Measurements from ENCODE around the gene NFIB.

DNA sequence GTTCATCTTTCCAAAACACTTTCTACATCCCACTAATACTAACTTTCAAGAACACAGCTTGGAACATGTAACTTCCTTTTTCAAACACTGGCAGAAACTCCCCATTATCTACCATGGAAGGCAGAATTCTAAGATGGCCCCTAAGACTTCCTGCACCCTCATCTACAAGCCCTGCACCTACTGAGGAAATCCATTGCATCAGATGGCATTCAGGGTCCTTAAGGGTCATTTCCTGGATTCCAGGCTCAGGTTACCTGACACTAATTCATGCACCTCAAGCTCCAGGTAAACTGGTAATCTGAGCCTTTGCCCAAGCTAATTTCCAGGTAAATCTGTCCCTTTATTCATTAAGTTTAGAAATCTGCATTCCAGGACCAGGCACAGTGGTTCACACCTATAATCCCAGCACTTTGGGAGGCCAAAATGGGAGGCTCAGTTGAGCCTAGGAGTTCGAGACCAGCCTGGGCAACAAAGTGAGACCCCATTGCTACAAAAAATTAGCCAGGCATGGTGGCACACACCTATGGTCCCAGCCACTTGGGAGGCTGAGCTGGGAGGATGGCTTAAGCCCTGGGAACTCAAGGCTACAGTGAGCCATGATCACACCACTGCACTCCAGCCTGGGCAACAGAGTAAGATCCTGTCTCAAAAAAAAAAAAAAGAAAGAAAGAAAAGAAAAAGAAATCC, 91.6 kb downstream of the NFIB start:
- TF ChIP-seq, protein P1, sequence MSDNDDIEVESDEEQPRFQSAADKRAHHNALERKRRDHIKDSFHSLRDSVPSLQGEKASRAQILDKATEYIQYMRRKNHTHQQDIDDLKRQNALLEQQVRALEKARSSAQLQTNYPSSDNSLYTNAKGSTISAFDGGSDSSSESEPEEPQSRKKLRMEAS (IDR thresholded peaks at IDR 0.05; ENCODE audit: insufficient read depth, insufficient read length): no peak
- TF ChIP-seq EZH2 (IDR thresholded peaks at IDR 0.05; ENCODE audit: borderline replicate concordance, low read depth, low read length, severe bottlenecking) (no peak), CTCF (IDR thresholded peaks at IDR 0.05; ENCODE audit: extremely low read depth in 1 of 2, insufficient read depth in 1 of 2, low read depth in 1 of 2, low read length in 2 of 2) (no peak), POLR2AphosphoS5 (IDR thresholded peaks at IDR 0.05; ENCODE audit: insufficient read depth, low read depth, low read length) (no peak), POLR2A (IDR thresholded peaks at IDR 0.05; ENCODE audit: low read depth, low read length) (no peak), GATA2 (IDR thresholded peaks at IDR 0.05; ENCODE audit: insufficient read depth, insufficient read length, low read depth, low read length) (no peak), JUN (IDR thresholded peaks at IDR 0.05; ENCODE audit: borderline replicate concordance, insufficient read depth, insufficient read length, low read depth) (no peak), FOS (IDR thresholded peaks at IDR 0.05; ENCODE audit: borderline replicate concordance, insufficient read depth, low read length) (no peak)

Data from endothelial cell of umbilical vein (primary cell).